Measurements from ENCODE around the gene C2orf92.
A peak's percentile ranks its signal among the peaks of the same experiment; 100 is the strongest.

The C2orf92 gene

DNA sequence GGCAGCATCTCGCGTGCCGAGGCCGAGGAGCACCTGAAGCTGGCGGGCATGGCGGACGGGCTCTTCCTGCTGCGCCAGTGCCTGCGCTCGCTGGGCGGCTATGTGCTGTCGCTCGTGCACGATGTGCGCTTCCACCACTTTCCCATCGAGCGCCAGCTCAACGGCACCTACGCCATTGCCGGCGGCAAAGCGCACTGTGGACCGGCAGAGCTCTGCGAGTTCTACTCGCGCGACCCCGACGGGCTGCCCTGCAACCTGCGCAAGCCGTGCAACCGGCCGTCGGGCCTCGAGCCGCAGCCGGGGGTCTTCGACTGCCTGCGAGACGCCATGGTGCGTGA, 54.5 kb downstream of the C2orf92 start:
- Histone ChIP-seq H3K79me1 (replicated peaks; ENCODE audit: low read length, poor library complexity, severe bottlenecking) (no peaks in the 10 kb centered on the region), H3K23ac (ENCODE audit: low read length in 2 of 2) (no peak overlapping the region), H3K4me3 (ENCODE audit: insufficient read depth in 1 of 2, low read depth in 1 of 2, low read length in 2 of 2) (peak overlapping the region in 1 of 2 experiments; percentile 24), H3K9me3 (ENCODE audit: control insufficient read depth, low read length) (no peaks in the 10 kb centered on the region), H2AK5ac (ENCODE audit: low read length, severe bottlenecking) (no peak overlapping the region), H2AFZ (ENCODE audit: low read depth, low read length) (no peak overlapping the region), H2BK5ac (ENCODE audit: low read depth, low read length, poor library complexity, severe bottlenecking) (no peak overlapping the region), H3K27me3 (ENCODE audit: control insufficient read depth in 1 of 2, insufficient read depth in 1 of 2, low read length in 2 of 2) (peaks cover 0 to 33% of the 10 kb centered on the region in 2 experiments), H3K4me2 (ENCODE audit: low read length, poor library complexity, severe bottlenecking) (no peak overlapping the region), H2BK15ac (ENCODE audit: low read depth, poor library complexity, severe bottlenecking) (no peak overlapping the region), H3K27ac (ENCODE audit: low read length, poor library complexity, severe bottlenecking) (no peak overlapping the region), H3K9ac (ENCODE audit: low read length) (no peak overlapping the region), H3K4ac (ENCODE audit: low read depth in 1 of 2, low read length in 2 of 2) (no peak overlapping the region), H2BK12ac (ENCODE audit: low read length in 2 of 2) (no peak overlapping the region), H3K18ac (ENCODE audit: low read depth in 1 of 2, low read length in 2 of 2) (peak overlapping the region in 1 of 2 experiments; percentile 41), H2BK120ac (ENCODE audit: low read depth, low read length) (no peak overlapping the region), H3K36me3 (ENCODE audit: control insufficient read depth in 1 of 2, insufficient read depth in 2 of 2, low read depth in 1 of 2, low read length in 2 of 2) (no peaks in the 10 kb centered on the region), H3K14ac (ENCODE audit: low read length in 2 of 2) (no peak overlapping the region), H4K91ac (ENCODE audit: low read length) (peak overlapping the region; percentile 3), H3K4me1 (ENCODE audit: control insufficient read depth, insufficient read depth, low read depth, low read length) (no peaks in the 10 kb centered on the region), H4K8ac (ENCODE audit: low read length) (no peak overlapping the region)
- DNase-seq = no peak
- WGBS = 98% methylated on average over 41 of the region's 41 CpGs

DNA sequence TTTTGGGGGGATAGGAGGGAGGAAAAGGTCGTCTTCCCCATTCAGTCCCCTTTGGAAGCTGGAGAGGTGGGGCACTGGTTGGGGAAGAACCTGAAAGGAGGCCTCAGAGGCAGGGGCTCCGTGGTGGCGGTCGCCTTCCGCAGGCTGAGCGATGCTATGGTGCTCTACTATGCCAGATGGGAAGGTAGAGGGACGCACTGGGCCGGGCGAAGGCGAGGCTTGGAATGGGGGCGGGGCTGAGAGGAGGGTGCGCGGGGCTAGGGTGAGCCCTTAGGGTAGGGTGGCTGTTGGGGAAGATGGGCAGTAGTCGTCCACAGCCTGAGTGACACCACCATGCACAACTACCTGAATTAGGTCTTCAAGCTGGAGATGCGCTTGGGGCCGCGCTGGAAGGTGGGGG, 55.0 kb downstream of the C2orf92 start:
- no peak overlapping the region for H3K4ac ChIP-seq (ENCODE audit: low read depth in 1 of 2, low read length in 2 of 2)
- peaks cover 2% of the 10 kb centered on the region for H3K9me3 ChIP-seq (ENCODE audit: control insufficient read depth, low read length)
- peak overlapping the region in 1 of 2 experiments; percentile 45 for H3K14ac ChIP-seq (ENCODE audit: low read length in 2 of 2)
- H3K4me3 ChIP-seq (ENCODE audit: insufficient read depth in 1 of 2, low read depth in 1 of 2, low read length in 2 of 2) = no peak overlapping the region
- peak overlapping the region in 1 of 2 experiments; percentile 41 for H3K18ac ChIP-seq (ENCODE audit: low read depth in 1 of 2, low read length in 2 of 2)
- no peak overlapping the region for H2BK15ac ChIP-seq (ENCODE audit: low read depth, poor library complexity, severe bottlenecking)
- DNase-seq = no peak
- H3K27ac ChIP-seq (ENCODE audit: low read length, poor library complexity, severe bottlenecking) = no peak overlapping the region
- no peak overlapping the region for H3K23ac ChIP-seq (ENCODE audit: low read length in 2 of 2)
- H4K91ac ChIP-seq (ENCODE audit: low read length) = no peak overlapping the region
- no peak overlapping the region for H2AFZ ChIP-seq (ENCODE audit: low read depth, low read length)
- 97% methylated on average over 17 of the region's 17 CpGs for WGBS
- H4K8ac ChIP-seq (ENCODE audit: low read length) = no peak overlapping the region
- H3K36me3 ChIP-seq (ENCODE audit: control insufficient read depth in 1 of 2, insufficient read depth in 2 of 2, low read depth in 1 of 2, low read length in 2 of 2) = no peaks in the 10 kb centered on the region
- H2BK12ac ChIP-seq (ENCODE audit: low read length in 2 of 2) = no peak overlapping the region
- H3K9ac ChIP-seq (ENCODE audit: low read length) = no peak overlapping the region
- H3K27me3 ChIP-seq (ENCODE audit: control insufficient read depth in 1 of 2, insufficient read depth in 1 of 2, low read length in 2 of 2) = peaks cover 0 to 33% of the 10 kb centered on the region in 2 experiments
- H3K4me1 ChIP-seq (ENCODE audit: control insufficient read depth, insufficient read depth, low read depth, low read length) = no peaks in the 10 kb centered on the region
- no peak overlapping the region for H2BK120ac ChIP-seq (ENCODE audit: low read depth, low read length)
- H3K79me1 ChIP-seq (replicated peaks; ENCODE audit: low read length, poor library complexity, severe bottlenecking) = no peaks in the 10 kb centered on the region
- H2BK5ac ChIP-seq (ENCODE audit: low read depth, low read length, poor library complexity, severe bottlenecking) = no peak overlapping the region
- H3K4me2 ChIP-seq (ENCODE audit: low read length, poor library complexity, severe bottlenecking) = no peak overlapping the region
- H2AK5ac ChIP-seq (ENCODE audit: low read length, severe bottlenecking) = no peak overlapping the region

DNA sequence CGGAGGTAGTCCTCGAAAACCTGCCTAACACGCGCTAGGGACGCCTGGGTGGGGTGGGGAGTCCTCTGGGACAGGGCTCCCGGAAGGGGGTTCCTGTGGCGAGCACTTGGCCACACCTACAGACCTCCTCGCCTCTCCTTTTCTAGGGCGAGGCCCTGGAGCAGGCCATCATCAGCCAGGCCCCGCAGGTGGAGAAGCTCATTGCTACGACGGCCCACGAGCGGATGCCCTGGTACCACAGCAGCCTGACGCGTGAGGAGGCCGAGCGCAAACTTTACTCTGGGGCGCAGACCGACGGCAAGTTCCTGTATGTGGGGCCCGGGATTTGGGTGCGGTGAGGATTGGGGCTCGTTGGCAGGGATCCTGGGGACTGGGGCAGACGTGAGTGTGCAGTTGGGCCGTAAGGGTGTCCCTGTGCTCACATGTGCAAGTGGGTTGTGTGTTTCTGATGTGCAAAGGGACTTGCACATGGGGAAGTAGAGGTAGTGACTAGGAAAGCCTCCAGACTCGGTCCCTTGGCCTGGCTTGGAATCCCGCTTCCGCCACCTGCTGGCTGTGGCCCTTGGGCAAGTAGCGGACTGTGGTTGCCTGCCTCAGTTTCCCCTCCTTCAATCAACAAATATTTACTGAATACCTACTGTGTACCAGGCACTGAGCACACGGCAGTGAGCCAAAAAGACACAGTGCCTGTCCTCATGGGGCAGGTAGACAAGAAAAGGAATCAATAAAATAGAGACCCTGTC, 55.6 kb downstream of the C2orf92 start:
- Histone ChIP-seq H2AFZ (ENCODE audit: low read depth, low read length) (no peak overlapping the region), H3K14ac (ENCODE audit: low read length in 2 of 2) (peak overlapping the region in 1 of 2 experiments; percentile 45), H2BK15ac (ENCODE audit: low read depth, poor library complexity, severe bottlenecking) (no peak overlapping the region), H3K4ac (ENCODE audit: low read depth in 1 of 2, low read length in 2 of 2) (no peak overlapping the region), H3K79me1 (replicated peaks; ENCODE audit: low read length, poor library complexity, severe bottlenecking) (no peaks in the 10 kb centered on the region), H3K27ac (ENCODE audit: low read length, poor library complexity, severe bottlenecking) (no peak overlapping the region), H3K4me3 (ENCODE audit: insufficient read depth in 1 of 2, low read depth in 1 of 2, low read length in 2 of 2) (no peak overlapping the region), H4K8ac (ENCODE audit: low read length) (no peak overlapping the region), H3K23ac (ENCODE audit: low read length in 2 of 2) (no peak overlapping the region), H3K9me3 (ENCODE audit: control insufficient read depth, low read length) (peaks cover 7% of the 10 kb centered on the region), H2BK5ac (ENCODE audit: low read depth, low read length, poor library complexity, severe bottlenecking) (no peak overlapping the region), H2AK5ac (ENCODE audit: low read length, severe bottlenecking) (no peak overlapping the region), H3K4me2 (ENCODE audit: low read length, poor library complexity, severe bottlenecking) (no peak overlapping the region), H3K9ac (ENCODE audit: low read length) (no peak overlapping the region), H2BK12ac (ENCODE audit: low read length in 2 of 2) (peak overlapping the region in 1 of 2 experiments; percentile 50), H3K36me3 (ENCODE audit: control insufficient read depth in 1 of 2, insufficient read depth in 2 of 2, low read depth in 1 of 2, low read length in 2 of 2) (no peaks in the 10 kb centered on the region), H4K91ac (ENCODE audit: low read length) (no peak overlapping the region), H3K27me3 (ENCODE audit: control insufficient read depth in 1 of 2, insufficient read depth in 1 of 2, low read length in 2 of 2) (peaks cover 0 to 33% of the 10 kb centered on the region in 2 experiments), H3K4me1 (ENCODE audit: control insufficient read depth, insufficient read depth, low read depth, low read length) (no peaks in the 10 kb centered on the region), H2BK120ac (ENCODE audit: low read depth, low read length) (no peak overlapping the region), H3K18ac (ENCODE audit: low read depth in 1 of 2, low read length in 2 of 2) (no peak overlapping the region)
- WGBS = 95% methylated on average over 25 of the region's 31 CpGs
- no peak for DNase-seq

DNA sequence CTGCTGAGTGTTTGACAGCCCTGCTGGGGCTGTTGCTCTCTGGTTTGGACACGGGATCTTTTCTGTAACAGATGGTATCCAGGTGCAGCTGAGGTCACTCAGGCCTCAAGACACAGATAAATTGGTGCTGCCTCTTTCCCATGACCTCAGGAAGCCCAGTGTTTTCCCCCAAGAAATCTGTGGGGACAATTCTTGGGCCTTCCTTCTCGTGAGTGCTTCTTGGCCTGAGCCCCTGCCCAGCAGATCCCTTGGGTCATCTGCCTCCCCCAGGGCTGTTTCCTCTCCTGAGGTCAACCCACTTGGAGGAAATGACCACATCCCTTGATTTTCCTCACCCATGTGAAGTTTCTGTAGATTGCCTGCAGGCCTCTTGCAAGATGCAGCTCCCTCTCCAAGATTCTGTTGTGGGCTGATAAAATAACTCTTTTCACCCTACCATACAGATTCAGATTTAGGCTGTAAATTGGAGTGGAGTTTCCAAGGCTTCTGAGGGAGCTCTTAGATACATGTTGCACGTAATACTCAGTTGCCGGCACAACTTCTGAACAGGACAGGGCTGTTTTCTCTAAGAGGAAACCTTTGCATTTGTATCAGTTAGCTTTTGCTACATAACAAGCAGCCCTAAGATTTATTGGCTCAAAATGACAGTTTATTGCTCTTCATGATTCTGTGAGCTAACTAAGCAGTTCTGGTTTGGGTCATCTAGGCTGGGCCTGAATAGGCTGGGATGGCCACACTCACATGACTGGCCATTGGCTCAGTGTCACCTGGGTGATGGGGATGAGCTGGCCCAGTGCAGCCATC, 57.0 kb downstream of the C2orf92 start:
- H2BK12ac ChIP-seq (ENCODE audit: low read length in 2 of 2) = no peak overlapping the region
- H3K14ac ChIP-seq (ENCODE audit: low read length in 2 of 2) = no peak overlapping the region
- peaks cover 0 to 27% of the 10 kb centered on the region in 2 experiments for H3K27me3 ChIP-seq (ENCODE audit: control insufficient read depth in 1 of 2, insufficient read depth in 1 of 2, low read length in 2 of 2)
- no peaks in the 10 kb centered on the region for H3K4me1 ChIP-seq (ENCODE audit: control insufficient read depth, insufficient read depth, low read depth, low read length)
- peaks cover 11% of the 10 kb centered on the region for H3K9me3 ChIP-seq (ENCODE audit: control insufficient read depth, low read length)
- H4K91ac ChIP-seq (ENCODE audit: low read length) = peak overlapping the region; percentile 34
- no peak overlapping the region for H3K9ac ChIP-seq (ENCODE audit: low read length)
- H4K8ac ChIP-seq (ENCODE audit: low read length) = no peak overlapping the region
- H3K27ac ChIP-seq (ENCODE audit: low read length, poor library complexity, severe bottlenecking) = no peak overlapping the region
- H2AFZ ChIP-seq (ENCODE audit: low read depth, low read length) = no peak overlapping the region
- H3K4ac ChIP-seq (ENCODE audit: low read depth in 1 of 2, low read length in 2 of 2) = no peak overlapping the region
- H2BK5ac ChIP-seq (ENCODE audit: low read depth, low read length, poor library complexity, severe bottlenecking) = no peak overlapping the region
- no peak overlapping the region for H3K18ac ChIP-seq (ENCODE audit: low read depth in 1 of 2, low read length in 2 of 2)
- no peak overlapping the region for H3K4me2 ChIP-seq (ENCODE audit: low read length, poor library complexity, severe bottlenecking)
- H3K4me3 ChIP-seq (ENCODE audit: insufficient read depth in 1 of 2, low read depth in 1 of 2, low read length in 2 of 2) = no peak overlapping the region
- DNase-seq = peak; percentile 68
- H3K23ac ChIP-seq (ENCODE audit: low read length in 2 of 2) = no peak overlapping the region
- no peak overlapping the region for H2BK15ac ChIP-seq (ENCODE audit: low read depth, poor library complexity, severe bottlenecking)
- no peak overlapping the region for H2AK5ac ChIP-seq (ENCODE audit: low read length, severe bottlenecking)
- H3K36me3 ChIP-seq (ENCODE audit: control insufficient read depth in 1 of 2, insufficient read depth in 2 of 2, low read depth in 1 of 2, low read length in 2 of 2) = no peaks in the 10 kb centered on the region
- 54% methylated on average over 4 of the region's 4 CpGs for WGBS
- no peak overlapping the region for H2BK120ac ChIP-seq (ENCODE audit: low read depth, low read length)
- H3K79me1 ChIP-seq (replicated peaks; ENCODE audit: low read length, poor library complexity, severe bottlenecking) = no peaks in the 10 kb centered on the region
